ENCODE results near the gene ERP27. TPM values are rescaled to one million over a fixed set of nuclear protein-coding genes. Genes with fewer than 3 reads are reported as not detected.

The ERP27 gene
- total RNA-seq, 4 donors from 2014 or later, result 0.57 to 5.5 (median 1.9) TPM; not detected in 1

DNA sequence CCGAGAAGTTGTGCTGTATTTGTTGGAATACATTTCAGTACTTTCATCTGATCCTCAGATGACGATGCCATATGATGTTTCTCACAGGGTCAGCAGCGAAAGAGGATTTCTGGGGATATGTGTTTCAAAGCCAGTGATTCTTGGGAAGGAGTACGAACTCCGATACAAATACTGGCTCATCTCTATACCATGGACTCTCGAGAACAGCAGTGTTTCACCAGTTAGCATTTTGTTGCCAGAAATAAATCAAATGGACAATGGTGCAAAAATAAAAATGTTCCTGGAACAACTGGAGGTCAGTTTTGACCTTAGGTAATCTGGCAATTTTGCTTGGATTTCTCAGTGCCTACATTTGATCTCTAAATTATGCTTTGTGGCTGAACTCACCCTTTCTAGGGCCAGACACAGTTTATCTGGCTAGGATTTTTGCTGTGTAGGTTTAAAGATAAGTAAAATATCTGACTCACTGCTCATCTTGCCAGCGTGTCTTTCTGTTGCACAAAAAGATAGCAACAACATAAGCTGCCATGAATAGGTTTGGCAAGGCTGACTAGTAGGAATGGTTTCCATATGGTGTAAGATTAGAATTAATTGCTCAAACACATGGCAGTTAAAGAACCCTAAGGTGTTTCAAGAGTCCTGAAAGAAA is 41.7 kb downstream of the ERP27 start:
- Histone ChIP-seq H3K4me3 (peak overlapping the region in 1 of 4 donors; percentile 2), H3K27ac (peak overlapping the region in 3 of 4 donors; percentile 14 to 64 (median 63)), H3K27me3 (no peaks in the 10 kb centered on the region), H3K9me3 (no peaks in the 10 kb centered on the region), H3K4me1 (peaks cover 0 to 37% (median 5%) of the 10 kb centered on the region in 3 donors), H3K36me3 (no peaks in the 10 kb centered on the region)
- DNase-seq, result no peak
- 39 to 48% methylated on average over 7 of the region's 7 CpGs for WGBS, 2 donors
- TF ChIP-seq POLR2A (IDR thresholded peaks at IDR 0.05), result no peak
- TF ChIP-seq, protein P1, sequence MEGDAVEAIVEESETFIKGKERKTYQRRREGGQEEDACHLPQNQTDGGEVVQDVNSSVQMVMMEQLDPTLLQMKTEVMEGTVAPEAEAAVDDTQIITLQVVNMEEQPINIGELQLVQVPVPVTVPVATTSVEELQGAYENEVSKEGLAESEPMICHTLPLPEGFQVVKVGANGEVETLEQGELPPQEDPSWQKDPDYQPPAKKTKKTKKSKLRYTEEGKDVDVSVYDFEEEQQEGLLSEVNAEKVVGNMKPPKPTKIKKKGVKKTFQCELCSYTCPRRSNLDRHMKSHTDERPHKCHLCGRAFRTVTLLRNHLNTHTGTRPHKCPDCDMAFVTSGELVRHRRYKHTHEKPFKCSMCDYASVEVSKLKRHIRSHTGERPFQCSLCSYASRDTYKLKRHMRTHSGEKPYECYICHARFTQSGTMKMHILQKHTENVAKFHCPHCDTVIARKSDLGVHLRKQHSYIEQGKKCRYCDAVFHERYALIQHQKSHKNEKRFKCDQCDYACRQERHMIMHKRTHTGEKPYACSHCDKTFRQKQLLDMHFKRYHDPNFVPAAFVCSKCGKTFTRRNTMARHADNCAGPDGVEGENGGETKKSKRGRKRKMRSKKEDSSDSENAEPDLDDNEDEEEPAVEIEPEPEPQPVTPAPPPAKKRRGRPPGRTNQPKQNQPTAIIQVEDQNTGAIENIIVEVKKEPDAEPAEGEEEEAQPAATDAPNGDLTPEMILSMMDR (IDR thresholded peaks at IDR 0.05), result no peak
- intact Hi-C loops (cut with DNase I), result no loop called here

DNA sequence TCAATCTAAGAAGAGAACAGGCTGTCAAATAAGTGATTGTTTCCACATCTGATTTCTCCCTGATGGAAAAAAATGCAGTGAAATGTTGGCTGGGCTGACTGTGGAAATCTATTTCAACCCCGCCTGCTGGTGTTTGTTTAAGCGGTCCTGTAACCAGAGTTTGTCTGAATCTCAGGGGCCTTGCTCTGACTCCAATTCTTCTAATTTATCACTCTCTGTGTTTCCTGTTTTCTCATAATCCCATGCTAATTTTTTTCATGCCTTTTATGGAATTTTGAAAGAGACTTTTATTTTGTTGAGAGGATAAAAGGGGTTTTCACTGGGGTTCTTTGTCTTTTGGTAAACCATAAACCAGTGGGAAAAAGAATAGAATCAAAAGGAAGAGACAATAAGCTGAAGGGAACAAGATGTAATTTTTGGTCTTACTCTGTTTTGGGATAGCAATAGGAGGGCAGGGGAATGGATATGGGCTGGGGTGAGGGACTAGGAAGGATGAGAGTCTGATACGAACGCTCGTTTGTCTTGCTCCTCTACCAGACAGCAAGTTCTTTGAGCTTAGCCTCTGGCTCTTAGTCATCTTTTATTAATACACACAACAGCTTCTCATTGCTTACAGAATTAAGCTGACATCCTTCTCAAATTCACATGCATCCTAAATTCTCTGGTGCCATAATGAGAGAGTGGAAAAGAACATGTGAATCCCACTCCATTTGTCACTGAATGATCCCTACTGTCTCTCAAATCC is 44.7 kb downstream of the ERP27 start:
- Histone ChIP-seq H3K27me3 (no peaks in the 10 kb centered on the region), H3K4me3 (no peak overlapping the region), H3K27ac (peak overlapping the region; percentile 39 to 86 (median 72)), H3K36me3 (no peaks in the 10 kb centered on the region), H3K9me3 (no peaks in the 10 kb centered on the region), H3K4me1 (peaks cover 0 to 37% (median 5%) of the 10 kb centered on the region in 3 donors)
- intact Hi-C loops (cut with DNase I), result no loop called here
- DNase-seq, result no peak
- WGBS, 2 donors, result 47 to 61% methylated on average over 5 of the region's 5 CpGs
- no peak for TF ChIP-seq POLR2A (IDR thresholded peaks at IDR 0.05)
- TF ChIP-seq, protein P1 (IDR thresholded peaks at IDR 0.05), result no peak

DNA sequence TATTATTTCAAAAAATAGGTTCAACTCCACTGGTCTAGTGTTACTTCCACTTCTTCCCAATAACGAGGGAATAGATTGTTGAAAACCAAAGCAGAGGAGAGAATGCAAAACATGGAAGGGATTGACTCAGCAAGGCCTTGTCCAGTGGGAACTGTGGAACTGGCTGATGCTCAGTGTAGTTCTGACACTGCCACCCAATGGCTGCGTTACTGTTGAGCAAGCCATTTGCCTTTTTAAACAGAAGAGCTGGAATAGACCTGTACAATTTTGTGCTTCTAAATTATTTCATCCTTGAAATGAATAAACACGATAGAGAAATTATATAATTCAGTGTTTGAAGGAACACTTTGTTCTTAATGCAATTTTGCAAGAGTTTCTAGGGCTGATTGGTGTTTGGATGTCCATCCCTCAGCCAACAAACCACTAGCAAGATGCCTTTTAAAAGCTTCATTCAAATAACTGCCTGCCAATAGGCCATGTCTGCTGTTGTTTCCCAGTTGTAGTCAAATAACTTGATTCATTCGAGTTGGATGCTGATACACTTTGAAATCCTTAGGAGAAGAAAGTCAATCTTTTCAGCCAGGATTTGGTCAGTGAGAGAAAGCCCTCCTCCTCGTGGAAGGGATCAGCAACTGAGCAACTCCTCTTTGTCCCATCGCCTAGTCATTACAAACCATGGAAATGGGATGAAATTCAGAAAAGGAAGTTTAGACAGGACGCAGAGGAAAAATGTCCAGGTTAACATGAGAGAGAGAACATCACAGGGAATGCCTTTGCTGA is 45.4 kb downstream of the ERP27 start:
- Histone ChIP-seq H3K27ac (peak overlapping the region; percentile 39 to 86 (median 72)), H3K27me3 (no peaks in the 10 kb centered on the region), H3K4me1 (peaks cover 0 to 37% (median 5%) of the 10 kb centered on the region in 3 donors), H3K4me3 (no peak overlapping the region), H3K9me3 (no peaks in the 10 kb centered on the region), H3K36me3 (no peaks in the 10 kb centered on the region)
- intact Hi-C loops (cut with DNase I), result no loop called here
- no peak for TF ChIP-seq POLR2A (IDR thresholded peaks at IDR 0.05)
- TF ChIP-seq, protein P1 (IDR thresholded peaks at IDR 0.05), result no peak
- no peak for DNase-seq
- WGBS, 2 donors, result 54 to 56% methylated on average over 7 of the region's 7 CpGs

DNA sequence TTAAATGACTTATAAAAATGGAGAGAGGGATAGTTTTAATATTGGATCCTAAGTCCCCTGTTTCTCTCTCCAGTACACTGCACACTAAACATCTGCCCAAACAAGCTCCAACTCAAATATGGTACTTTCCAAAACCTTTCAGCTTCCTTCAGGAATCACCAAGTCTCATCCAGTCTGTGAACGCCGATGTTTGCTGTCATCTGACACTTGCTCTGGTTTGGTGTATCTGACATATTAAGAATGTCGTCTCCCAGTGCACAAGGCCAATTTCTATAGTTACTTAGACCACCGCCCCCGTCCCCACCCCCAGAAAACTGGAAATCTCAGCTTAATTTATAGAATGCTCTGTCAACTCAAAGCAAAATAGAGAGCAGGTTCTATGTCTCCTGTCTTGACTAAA is 47.6 kb downstream of the ERP27 start:
- Histone ChIP-seq H3K27ac (no peak overlapping the region), H3K36me3 (no peaks in the 10 kb centered on the region), H3K9me3 (no peaks in the 10 kb centered on the region), H3K4me1 (peaks cover 0 to 37% (median 6%) of the 10 kb centered on the region in 3 donors), H3K4me3 (no peak overlapping the region), H3K27me3 (no peaks in the 10 kb centered on the region)
- intact Hi-C loops (cut with DNase I), result no loop called here
- 57 to 61% methylated on average over 5 of the region's 5 CpGs for WGBS, 2 donors
- TF ChIP-seq, protein P1 (IDR thresholded peaks at IDR 0.05), result no peak
- TF ChIP-seq POLR2A (IDR thresholded peaks at IDR 0.05), result no peak
- DNase-seq, result no peak

All from esophagus squamous epithelium (tissue), 5 donors.